Uterus (tissue), 4 donors: ENCODE measurements around the gene TMC5. TPM values are rescaled to one million over a fixed set of nuclear protein-coding genes. Genes with fewer than 3 reads are reported as not detected.
"Not testable (repeated sequence)": the region's sequence is repeated elsewhere in the genome, so short reads cannot be mapped to it uniquely, and the experiment has no call there.

Experiments used
- DNase-seq, 2 donors: peaks; one replicate each; pipeline ENCODE4 v3.0.0-alpha.2; 2019 to 2020
- H3K27ac ChIP-seq, 2 donors: fragments of 200-600 bp; sonication (generic); 1 replicate in 1 of 2; 2 replicates in 1 of 2; pipeline ENCODE4 v1.5.1; 2016 to 2018
- H3K27me3 ChIP-seq, 2 donors: fragments of 200-600 bp; sonication (generic); one replicate each; pipeline ENCODE4 v1.5.1; 2018 to 2019; ENCODE audit warnings: control low read depth in 1 of 2
- H3K36me3 ChIP-seq, 2 donors: fragments of 200-600 bp; sonication (generic); one replicate each; pipeline ENCODE4 v1.5.1; 2019; ENCODE audit warnings: control low read depth in 1 of 2
- H3K4me1 ChIP-seq, 2 donors: fragments of 200-600 bp; sonication (generic); one replicate each; pipeline ENCODE4 v1.5.1; 2018 to 2019; ENCODE audit warnings: control low read depth in 1 of 2
- H3K4me3 ChIP-seq, 2 donors: fragments of 200-600 bp; sonication (generic); 1 replicate in 1 of 2; 2 replicates in 1 of 2; pipeline ENCODE4 v1.5.1; 2018 to 2019; ENCODE audit warnings: mild to moderate bottlenecking in 1 of 2
- H3K9me3 ChIP-seq, 2 donors: fragments of 200-600 bp; sonication (generic); one replicate each; pipeline ENCODE4 v1.5.1; 2019; ENCODE audit warnings: control low read depth in 1 of 2
- POLR2A ChIP-seq, 2 donors: fragments of 450-650 bp; IDR thresholded peaks; one replicate each; pipeline ENCODE4 v1.6.1; 2016; ENCODE audit warnings: antibody characterized with exemption in 2 of 2, mild to moderate bottlenecking in 1 of 2, moderate library complexity in 1 of 2
- intact Hi-C: fragments of 100-400 bp; cut with DNase I; formaldehyde crosslinking; loops from one replicate; pipeline ENCODE4 v1.15.1; 2023; ENCODE audit warnings: low total_unique reads
- total RNA-seq, 4 donors: library from RNA; depleted of rRNA in 3 of 4; stranded (reverse); fragments of >200 nt in 3 of 4; gene quantifications; one replicate each; pipeline versions ENCODE4 v1.1.0 to v1.2.4, GENCODE V29; 2014 to 2023
- TF ChIP-seq, protein P1 (sequence below), 4 experiments: fragments of 200-600 bp in 2 of 4; fragments of 450-650 bp in 2 of 4; sonication (generic) in 2 of 4; IDR thresholded peaks; one replicate each; pipeline ENCODE4 v1.5.1; 2016 to 2019; ENCODE audit warnings: antibody characterized with exemption in 4 of 4, mild to moderate bottlenecking in 2 of 4, moderate library complexity in 1 of 4
- donor health status: DM: yes; HTN: yes; CAD: no.

The TMC5 gene
- total RNA-seq, 4 donors from 2014 or later: under 0.01 to 2.7 TPM; not detected in 2

- Histone ChIP-seq H3K27me3 (peaks cover 0 to 8% of the 10 kb centered on the region in 2 donors), H3K27ac (no peak overlapping the region), H3K4me1 (peaks cover 0 to 4% of the 10 kb centered on the region in 2 donors), H3K4me3 (no peak overlapping the region), H3K9me3 (no peaks in the 10 kb centered on the region), H3K36me3 (no peaks in the 10 kb centered on the region)
- TF ChIP-seq, protein P1, sequence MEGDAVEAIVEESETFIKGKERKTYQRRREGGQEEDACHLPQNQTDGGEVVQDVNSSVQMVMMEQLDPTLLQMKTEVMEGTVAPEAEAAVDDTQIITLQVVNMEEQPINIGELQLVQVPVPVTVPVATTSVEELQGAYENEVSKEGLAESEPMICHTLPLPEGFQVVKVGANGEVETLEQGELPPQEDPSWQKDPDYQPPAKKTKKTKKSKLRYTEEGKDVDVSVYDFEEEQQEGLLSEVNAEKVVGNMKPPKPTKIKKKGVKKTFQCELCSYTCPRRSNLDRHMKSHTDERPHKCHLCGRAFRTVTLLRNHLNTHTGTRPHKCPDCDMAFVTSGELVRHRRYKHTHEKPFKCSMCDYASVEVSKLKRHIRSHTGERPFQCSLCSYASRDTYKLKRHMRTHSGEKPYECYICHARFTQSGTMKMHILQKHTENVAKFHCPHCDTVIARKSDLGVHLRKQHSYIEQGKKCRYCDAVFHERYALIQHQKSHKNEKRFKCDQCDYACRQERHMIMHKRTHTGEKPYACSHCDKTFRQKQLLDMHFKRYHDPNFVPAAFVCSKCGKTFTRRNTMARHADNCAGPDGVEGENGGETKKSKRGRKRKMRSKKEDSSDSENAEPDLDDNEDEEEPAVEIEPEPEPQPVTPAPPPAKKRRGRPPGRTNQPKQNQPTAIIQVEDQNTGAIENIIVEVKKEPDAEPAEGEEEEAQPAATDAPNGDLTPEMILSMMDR (IDR thresholded peaks at IDR 0.05): no peak
- TF ChIP-seq POLR2A (IDR thresholded peaks at IDR 0.05): no peak
- intact Hi-C loops: no loop called here
- no peak for DNase-seq
Measured at GRCh38 chr16:19406891-19407491, 10.7 kb upstream of the TMC5 start.

- no peak for TF ChIP-seq POLR2A (IDR thresholded peaks at IDR 0.05)
- TF ChIP-seq, protein P1 (IDR thresholded peaks at IDR 0.05): no peak
- intact Hi-C loops: no loop called here
- Histone ChIP-seq H3K9me3 (no peaks in the 10 kb centered on the region), H3K4me3 (no peak overlapping the region), H3K4me1 (peaks cover 0 to 4% of the 10 kb centered on the region in 2 donors), H3K27me3 (peaks cover 0 to 17% of the 10 kb centered on the region in 2 donors), H3K27ac (no peak overlapping the region), H3K36me3 (no peaks in the 10 kb centered on the region)
- no peak for DNase-seq
Measured at GRCh38 chr16:19410435-19411171, 7.1 kb upstream of the TMC5 start.

DNA sequence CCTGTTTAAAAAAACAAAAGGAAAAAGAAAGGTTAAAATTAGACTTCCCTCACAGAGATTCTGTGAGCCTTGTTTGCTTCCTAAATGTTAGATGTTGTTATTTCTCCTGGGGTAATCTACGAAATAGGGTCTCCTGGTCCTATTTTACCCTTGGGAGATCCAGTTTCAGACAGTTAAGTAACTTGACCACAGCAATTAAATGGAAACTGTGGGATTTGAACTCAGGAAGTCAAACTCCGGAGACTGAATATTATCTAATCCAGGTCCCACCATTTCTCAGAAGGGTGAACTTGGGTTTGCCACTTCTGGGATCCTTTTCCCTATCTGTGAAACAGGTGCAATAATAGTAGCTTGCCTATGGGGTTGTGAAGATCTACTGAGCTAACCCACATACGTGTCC lies 6.4 kb upstream of the TMC5 start:
- Histone ChIP-seq H3K9me3 (no peaks in the 10 kb centered on the region), H3K4me3 (no peak overlapping the region), H3K4me1 (peaks cover 0 to 4% of the 10 kb centered on the region in 2 donors), H3K27me3 (peaks cover 0 to 17% of the 10 kb centered on the region in 2 donors), H3K36me3 (no peaks in the 10 kb centered on the region), H3K27ac (no peak overlapping the region)
- no peak for TF ChIP-seq POLR2A (IDR thresholded peaks at IDR 0.05)
- TF ChIP-seq, protein P1 (IDR thresholded peaks at IDR 0.05): no peak
- no peak for DNase-seq
- intact Hi-C loops: no loop called here

DNA sequence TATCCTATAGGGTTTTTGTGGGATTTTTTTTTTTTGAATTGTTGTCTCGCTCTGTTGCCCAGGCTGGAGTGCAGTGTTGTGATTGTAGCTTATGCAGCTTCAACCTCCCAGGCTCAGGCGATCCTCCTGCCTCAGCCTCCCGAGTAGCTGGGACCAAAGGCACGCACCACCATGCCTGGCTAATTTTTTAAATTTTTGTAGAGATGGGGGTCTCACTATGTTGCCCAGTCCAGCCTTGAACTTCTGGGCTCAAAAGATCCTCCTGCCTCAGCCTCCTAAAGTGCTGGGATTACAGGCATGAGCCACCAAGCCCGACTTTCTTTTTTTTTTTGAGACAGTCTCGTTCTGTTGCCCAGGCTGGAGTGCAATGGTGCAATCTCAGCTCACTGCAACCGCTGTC lies 5.6 kb upstream of the TMC5 start:
- not testable (repeated sequence) for DNase-seq

DNA sequence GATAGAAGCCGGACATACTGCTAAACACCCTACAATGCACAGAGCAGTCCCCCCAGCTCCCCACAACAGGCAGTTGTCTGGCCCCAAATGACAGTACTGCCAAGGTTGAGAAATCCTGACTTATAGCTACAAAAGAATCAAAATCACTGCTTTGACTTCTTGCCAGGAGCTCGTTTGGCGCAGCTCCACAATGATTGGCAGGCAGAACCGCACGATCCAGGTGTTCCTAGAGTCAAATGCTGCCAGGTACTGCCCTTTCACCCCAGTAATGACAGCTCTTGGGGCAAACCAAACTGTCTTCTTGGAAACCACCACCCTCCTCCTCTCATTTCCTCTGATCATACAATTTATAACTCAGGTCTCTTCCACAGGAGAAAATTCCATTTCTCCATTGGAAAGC lies 2.2 kb upstream of the TMC5 start:
- no peak for TF ChIP-seq POLR2A (IDR thresholded peaks at IDR 0.05)
- TF ChIP-seq, protein P1 (IDR thresholded peaks at IDR 0.05): no peak
- no peaks in the 10 kb centered on the region for H3K9me3 ChIP-seq
- no peak overlapping the region for H3K4me3 ChIP-seq
- peaks cover 0 to 13% of the 10 kb centered on the region in 2 donors for H3K27me3 ChIP-seq
- intact Hi-C loops: no loop called here
- H3K27ac ChIP-seq: no peak overlapping the region
- H3K4me1 ChIP-seq: peaks cover 0 to 4% of the 10 kb centered on the region in 2 donors
- no peak for DNase-seq
- no peaks in the 10 kb centered on the region for H3K36me3 ChIP-seq

More for the DNA sequence above, 5.6 kb upstream of the TMC5 start:
- H3K27ac ChIP-seq, H3K36me3 ChIP-seq, intact Hi-C loops, H3K9me3 ChIP-seq, H3K4me1 ChIP-seq, H3K4me3 ChIP-seq: not testable (repeated sequence)
- peaks cover 0 to 17% of the 10 kb centered on the region in 2 donors for H3K27me3 ChIP-seq
